A549 (cell line): Measurements from ENCODE around the gene VSTM4.

Experiments
- KDM1A ChIP-seq: fragments of 200-600 bp; sonication (generic); IDR thresholded peaks from 2 replicates; pipeline ENCODE4 v1.6.1; 2016; ENCODE audit warnings: low read depth, mild to moderate bottlenecking
- POLR2A ChIP-seq: IDR thresholded peaks from 2 replicates; pipeline ENCODE4 v1.6.1; 2012; ENCODE audit warnings: mild to moderate bottlenecking, low read length

DNA sequence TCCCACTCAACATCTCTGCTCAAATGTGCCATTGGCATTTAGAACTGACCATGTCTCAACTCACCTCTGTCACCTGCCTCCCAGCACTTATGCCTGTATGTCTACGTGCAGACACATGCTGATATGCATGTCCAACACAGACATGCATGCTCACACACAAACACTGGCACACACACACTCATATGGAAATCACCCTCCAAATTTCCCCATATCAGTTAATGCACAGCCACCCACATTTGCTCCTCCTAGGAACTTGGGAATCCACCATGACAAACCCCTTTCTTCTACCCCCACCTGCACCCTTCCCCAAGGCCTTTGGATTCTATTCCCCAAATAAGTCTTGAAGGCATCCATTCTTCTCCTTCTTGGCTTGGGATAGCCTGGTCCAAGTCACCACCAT lies 14.1 kb upstream of the VSTM4 start:
- TF ChIP-seq POLR2A (no peak), KDM1A (no peak)
